ENCODE results near the gene FXYD4. TPM values are rescaled to one million over a fixed set of nuclear protein-coding genes. Genes with fewer than 3 reads are reported as not detected.
A peak's percentile ranks its signal among the peaks of the same experiment; 100 is the strongest.
"Not testable (repeated sequence)": the region's sequence is repeated elsewhere in the genome, so short reads cannot be mapped to it uniquely, and the experiment has no call there.

Gene FXYD4
- total RNA-seq, 1 donor from 2014 or later = not detected

DNA sequence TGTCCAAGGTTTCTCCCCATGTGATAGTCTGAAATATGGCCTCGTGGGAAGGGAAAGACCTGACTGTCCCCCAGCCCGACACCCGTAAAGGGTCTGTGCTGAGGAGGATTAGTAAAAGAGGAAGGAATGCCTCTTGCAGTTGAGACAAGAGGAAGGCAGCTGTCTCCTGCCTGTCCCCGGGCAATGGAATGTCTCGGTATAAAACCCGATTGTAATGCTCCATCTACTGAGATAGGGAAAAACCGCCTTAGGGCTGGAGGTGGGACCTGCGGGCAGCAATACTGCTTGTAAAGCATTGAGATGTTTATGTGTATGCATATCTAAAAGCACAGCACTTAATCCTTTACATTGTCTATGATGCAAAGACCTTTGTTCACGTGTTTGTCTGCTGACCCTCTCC lies 33.9 kb upstream of the FXYD4 start:
- H3K4me3 Mint-ChIP-seq; DNase-seq; intact Hi-C loops (cut with micrococcal nuclease); H3K27ac Mint-ChIP-seq; H3K36me3 Mint-ChIP-seq (ENCODE audit: low read depth); H3K9me3 Mint-ChIP-seq: not testable (repeated sequence)
- Mint-ChIP-seq H3K27me3 (peaks cover 15% of the 10 kb centered on the region), H3K4me1 (peaks cover 30% of the 10 kb centered on the region)

DNA sequence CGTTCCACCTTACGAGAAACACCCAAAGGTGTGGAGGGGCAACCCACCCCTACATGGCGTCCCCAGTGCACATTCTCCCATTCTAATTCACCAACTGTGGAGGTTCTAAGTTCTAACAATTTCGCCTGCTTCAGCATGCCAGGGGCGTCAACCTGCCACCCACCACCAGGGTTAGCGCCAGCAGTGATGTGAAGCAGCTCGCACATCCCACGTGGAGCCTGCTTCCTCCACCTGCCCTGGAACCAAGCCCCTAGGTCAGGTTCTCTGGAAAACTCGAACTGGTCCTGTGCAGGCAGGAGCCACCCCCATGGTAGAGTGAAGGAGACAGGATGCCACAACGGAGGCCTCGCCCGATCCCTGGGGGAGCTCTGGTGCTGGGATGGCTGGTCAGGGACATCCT lies 33.3 kb upstream of the FXYD4 start:
- H3K27ac Mint-ChIP-seq = no peak overlapping the region
- H3K27me3 Mint-ChIP-seq = peaks cover 15% of the 10 kb centered on the region
- H3K36me3 Mint-ChIP-seq (ENCODE audit: low read depth) = no peaks in the 10 kb centered on the region

DNA sequence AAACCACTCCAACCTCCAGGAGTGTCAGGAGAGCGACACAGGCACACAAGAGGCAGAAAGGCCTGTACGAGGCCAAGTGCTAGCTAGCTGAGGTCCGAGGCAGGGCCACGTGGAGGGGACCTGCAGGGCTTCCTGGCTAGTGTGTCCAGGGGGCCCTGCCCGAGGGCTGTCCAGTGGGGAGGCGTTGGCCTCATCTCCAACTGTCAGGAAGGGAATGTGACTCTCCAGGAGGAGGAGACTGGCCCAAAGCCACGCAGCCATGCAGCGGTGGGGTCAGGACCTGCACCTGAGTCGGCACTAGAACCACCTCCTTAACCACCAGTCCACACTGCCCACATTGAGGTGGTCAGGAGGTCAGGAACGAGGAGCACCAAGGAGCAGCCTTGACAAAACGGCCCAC lies 32.3 kb upstream of the FXYD4 start:
- no peak overlapping the region for H3K4me3 Mint-ChIP-seq
- DNase-seq = no peak
- intact Hi-C loops (cut with micrococcal nuclease) = no loop called here
- no peaks in the 10 kb centered on the region for H3K36me3 Mint-ChIP-seq (ENCODE audit: low read depth)
- peaks cover 23% of the 10 kb centered on the region for H3K4me1 Mint-ChIP-seq
- peaks cover 15% of the 10 kb centered on the region for H3K27me3 Mint-ChIP-seq
- H3K9me3 Mint-ChIP-seq = no peaks in the 10 kb centered on the region
- no peak overlapping the region for H3K27ac Mint-ChIP-seq

More for the DNA sequence above, 33.3 kb upstream of the FXYD4 start:
- Mint-ChIP-seq H3K4me1 (peaks cover 24% of the 10 kb centered on the region), H3K4me3 (no peak overlapping the region), H3K9me3 (no peaks in the 10 kb centered on the region)
- intact Hi-C loops (cut with micrococcal nuclease) = no loop called here
- DNase-seq = no peak

DNA sequence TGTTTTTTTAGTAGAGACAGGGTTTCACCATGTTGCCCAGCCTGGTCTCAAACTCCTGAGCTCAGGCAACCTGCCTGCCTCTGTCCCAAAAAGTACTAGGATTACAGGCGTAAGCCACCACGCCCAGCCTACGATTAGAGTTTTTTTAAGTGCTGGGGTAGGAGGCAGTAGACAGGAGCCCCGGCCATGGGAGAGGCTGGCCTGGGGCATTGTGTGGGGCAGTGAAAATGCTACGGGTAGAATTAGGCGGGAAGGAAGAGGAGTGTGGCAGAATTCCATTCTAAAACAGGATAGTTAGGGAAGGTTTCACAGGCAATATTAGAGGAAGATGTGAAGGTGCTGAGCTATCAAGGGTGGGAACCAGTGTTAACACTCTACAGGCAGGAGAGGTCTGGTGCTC lies 31.3 kb upstream of the FXYD4 start:
- no peak overlapping the region for H3K4me3 Mint-ChIP-seq
- no peaks in the 10 kb centered on the region for H3K36me3 Mint-ChIP-seq (ENCODE audit: low read depth)
- peaks cover 15% of the 10 kb centered on the region for H3K27me3 Mint-ChIP-seq
- H3K9me3 Mint-ChIP-seq = no peaks in the 10 kb centered on the region
- intact Hi-C loops (cut with micrococcal nuclease) = no loop called here
- H3K4me1 Mint-ChIP-seq = peaks cover 23% of the 10 kb centered on the region
- no peak for DNase-seq
- H3K27ac Mint-ChIP-seq = no peak overlapping the region

- Mint-ChIP-seq H3K36me3 (ENCODE audit: low read depth) (no peaks in the 10 kb centered on the region), H3K27ac (no peak overlapping the region), H3K4me3 (no peak overlapping the region), H3K4me1 (peaks cover 23% of the 10 kb centered on the region), H3K9me3 (no peaks in the 10 kb centered on the region), H3K27me3 (peaks cover 15% of the 10 kb centered on the region)
- intact Hi-C loops (cut with micrococcal nuclease) = no loop called here
- DNase-seq = no peak
These were observed 30.8 kb upstream of the FXYD4 start for GRCh38 chr10:43340619-43341018.

- intact Hi-C loops (cut with micrococcal nuclease) = no loop called here
- no peak overlapping the region for H3K27ac Mint-ChIP-seq
- H3K27me3 Mint-ChIP-seq = peaks cover 15% of the 10 kb centered on the region
- H3K9me3 Mint-ChIP-seq = no peaks in the 10 kb centered on the region
- DNase-seq = no peak
- H3K4me1 Mint-ChIP-seq = peaks cover 20% of the 10 kb centered on the region
- H3K4me3 Mint-ChIP-seq = no peak overlapping the region
- H3K36me3 Mint-ChIP-seq (ENCODE audit: low read depth) = no peaks in the 10 kb centered on the region
These were observed 30.0 kb upstream of the FXYD4 start for GRCh38 chr10:43341450-43341849.

GRCh38 chr10:43342279-43343125 lies 28.9 kb upstream of the FXYD4 start:
- Mint-ChIP-seq H3K27me3 (peaks cover 13% of the 10 kb centered on the region), H3K4me1 (peaks cover 15% of the 10 kb centered on the region), H3K4me3 (no peak overlapping the region), H3K27ac (no peak overlapping the region), H3K36me3 (ENCODE audit: low read depth) (no peaks in the 10 kb centered on the region), H3K9me3 (no peaks in the 10 kb centered on the region)
- intact Hi-C loops (cut with micrococcal nuclease) = no loop called here
- DNase-seq = no peak

GRCh38 chr10:43343126-43343525 lies 28.3 kb upstream of the FXYD4 start:
- intact Hi-C loops (cut with micrococcal nuclease) = no loop called here
- H3K4me1 Mint-ChIP-seq = peaks cover 18% of the 10 kb centered on the region
- H3K27ac Mint-ChIP-seq = no peak overlapping the region
- H3K27me3 Mint-ChIP-seq = peaks cover 11% of the 10 kb centered on the region
- H3K9me3 Mint-ChIP-seq = no peaks in the 10 kb centered on the region
- H3K4me3 Mint-ChIP-seq = no peak overlapping the region
- no peak for DNase-seq
- no peaks in the 10 kb centered on the region for H3K36me3 Mint-ChIP-seq (ENCODE audit: low read depth)

DNA sequence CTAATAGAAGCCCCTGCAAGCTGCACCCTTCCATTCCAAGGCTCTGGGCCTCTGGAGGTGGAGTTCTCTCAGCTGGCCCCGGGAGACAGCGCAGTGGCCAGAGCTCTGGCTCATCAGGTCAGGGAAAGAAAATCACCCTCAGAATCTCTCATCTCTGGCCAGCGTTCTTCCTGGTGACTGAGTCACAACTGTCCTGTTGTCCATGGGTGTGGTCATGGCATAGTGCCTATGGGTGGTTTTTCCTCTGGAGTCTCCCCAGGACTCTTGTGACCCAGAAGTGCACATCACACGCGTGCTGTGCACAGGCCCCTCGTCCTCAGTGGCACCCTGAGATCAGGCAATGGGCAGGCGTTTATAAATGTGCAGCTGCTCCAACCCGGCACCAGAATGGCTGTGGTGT lies 27.4 kb upstream of the FXYD4 start:
- intact Hi-C loops (cut with micrococcal nuclease) = no loop called here
- peaks cover 3% of the 10 kb centered on the region for H3K36me3 Mint-ChIP-seq (ENCODE audit: low read depth)
- H3K9me3 Mint-ChIP-seq = no peaks in the 10 kb centered on the region
- H3K4me1 Mint-ChIP-seq = peaks cover 24% of the 10 kb centered on the region
- H3K4me3 Mint-ChIP-seq = no peak overlapping the region
- peaks cover 11% of the 10 kb centered on the region for H3K27me3 Mint-ChIP-seq
- DNase-seq = no peak
- H3K27ac Mint-ChIP-seq = no peak overlapping the region

- Mint-ChIP-seq H3K4me1 (peaks cover 18% of the 10 kb centered on the region), H3K4me3 (no peak overlapping the region), H3K9me3 (no peaks in the 10 kb centered on the region), H3K27me3 (peaks cover 17% of the 10 kb centered on the region), H3K27ac (no peak overlapping the region), H3K36me3 (ENCODE audit: low read depth) (peaks cover 3% of the 10 kb centered on the region)
- DNase-seq = no peak
- intact Hi-C loops (cut with micrococcal nuclease) = loop anchor here (1.0 to 5.0 kb wide), 6 partner anchors 55 to 221 kb away; no protein-coding TSS in a partner anchor
These were observed 23.4 kb upstream of the FXYD4 start for GRCh38 chr10:43347997-43348396.

DNA sequence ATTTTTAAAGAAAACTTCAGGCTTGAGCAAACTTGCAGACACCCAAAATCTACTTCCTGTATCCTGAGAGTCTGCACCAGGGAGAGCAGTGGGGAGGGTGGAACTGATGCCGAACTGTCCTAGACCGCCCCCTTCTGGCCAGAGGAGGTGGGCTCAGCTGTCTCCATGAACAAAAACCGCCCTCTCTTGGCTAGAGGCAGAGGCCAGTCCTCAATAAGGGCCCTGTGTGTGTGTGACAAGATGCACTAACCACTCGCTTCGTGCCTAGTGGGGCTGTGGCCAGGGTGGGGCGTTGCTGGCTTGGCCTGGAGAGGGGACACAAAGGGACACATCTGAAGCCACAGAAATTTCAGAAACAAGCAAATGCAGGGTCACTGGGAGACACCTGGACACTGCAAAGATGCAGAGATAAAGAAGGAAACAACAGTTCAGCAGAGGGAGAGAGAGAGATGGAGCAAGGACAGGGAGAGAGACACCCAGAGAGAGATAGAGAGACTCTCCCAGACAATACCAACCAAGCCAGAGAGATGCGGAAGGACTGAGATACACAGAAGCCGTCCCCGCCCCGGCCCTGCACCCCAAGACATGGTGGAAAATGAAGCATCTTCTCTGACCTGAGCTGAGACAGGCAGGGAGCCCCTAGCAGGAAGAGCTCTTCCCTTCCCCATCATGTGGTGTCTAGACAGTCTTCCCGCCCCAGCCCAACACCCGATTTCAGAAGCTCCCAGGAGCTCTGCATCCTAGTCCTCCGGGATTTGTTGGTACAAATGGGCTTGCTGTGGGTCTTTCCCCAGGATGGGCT lies 22.7 kb upstream of the FXYD4 start:
- Mint-ChIP-seq H3K27ac (peak overlapping the region; percentile 32), H3K36me3 (ENCODE audit: low read depth) (peaks cover 3% of the 10 kb centered on the region), H3K4me3 (peak overlapping the region; percentile 26), H3K4me1 (peaks cover 18% of the 10 kb centered on the region), H3K27me3 (peaks cover 21% of the 10 kb centered on the region), H3K9me3 (no peaks in the 10 kb centered on the region)
- intact Hi-C loops (cut with micrococcal nuclease) = loop anchor here (1.0 to 5.0 kb wide), 6 partner anchors 55 to 221 kb away; no protein-coding TSS in a partner anchor
- DNase-seq = peak; percentile 96

GRCh38 chr10:43350156-43350555 lies 21.3 kb upstream of the FXYD4 start:
- Mint-ChIP-seq H3K27me3 (peaks cover 24% of the 10 kb centered on the region), H3K9me3 (no peaks in the 10 kb centered on the region), H3K4me3 (no peak overlapping the region), H3K4me1 (peaks cover 18% of the 10 kb centered on the region), H3K27ac (no peak overlapping the region), H3K36me3 (ENCODE audit: low read depth) (peaks cover 4% of the 10 kb centered on the region)
- DNase-seq = no peak
- intact Hi-C loops (cut with micrococcal nuclease) = no loop called here

DNA sequence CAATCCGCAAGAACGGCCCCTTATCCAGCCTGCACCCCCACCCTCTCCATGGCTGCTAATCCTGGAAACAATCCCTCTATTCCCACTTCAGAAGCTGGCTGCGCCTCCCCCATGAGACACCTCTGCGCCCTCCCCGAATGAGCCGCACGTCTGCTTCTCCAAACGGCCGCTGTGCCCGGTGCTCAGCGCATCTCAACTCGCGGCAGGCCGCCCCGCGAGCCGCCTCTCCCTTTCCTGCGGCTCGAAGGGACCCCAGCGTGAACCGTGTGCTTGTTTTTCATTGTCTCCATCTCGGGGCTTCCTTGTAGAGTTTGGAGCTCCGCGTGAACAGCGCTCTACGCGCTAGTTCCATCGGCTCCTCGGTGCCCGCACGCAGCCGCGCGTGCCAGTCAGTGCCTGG lies 20.8 kb upstream of the FXYD4 start:
- Mint-ChIP-seq H3K4me3 (peak overlapping the region; percentile 30), H3K27ac (no peak overlapping the region), H3K36me3 (ENCODE audit: low read depth) (peaks cover 4% of the 10 kb centered on the region), H3K27me3 (peaks cover 24% of the 10 kb centered on the region), H3K9me3 (no peaks in the 10 kb centered on the region), H3K4me1 (peaks cover 19% of the 10 kb centered on the region)
- DNase-seq = no peak
- intact Hi-C loops (cut with micrococcal nuclease) = no loop called here

- peaks cover 25% of the 10 kb centered on the region for H3K4me1 Mint-ChIP-seq
- DNase-seq = no peak
- intact Hi-C loops (cut with micrococcal nuclease) = no loop called here
- no peak overlapping the region for H3K4me3 Mint-ChIP-seq
- H3K36me3 Mint-ChIP-seq (ENCODE audit: low read depth) = peaks cover 4% of the 10 kb centered on the region
- peaks cover 24% of the 10 kb centered on the region for H3K27me3 Mint-ChIP-seq
- no peak overlapping the region for H3K27ac Mint-ChIP-seq
- H3K9me3 Mint-ChIP-seq = no peaks in the 10 kb centered on the region
These were observed 20.1 kb upstream of the FXYD4 start for GRCh38 chr10:43351301-43351700.

Measured in activated CD4-positive, alpha-beta T cell treated with anti-CD3 and anti-CD28 coated beads, Interleukin-2, amount 10 ng/mL, durations not matched to agents 24 days and 14 days (primary cell).